HepG2 (cell line): ENCODE measurements around the gene UBA6. TPM values are rescaled to one million over a fixed set of nuclear protein-coding genes. Genes with fewer than 3 reads are reported as not detected.

Experiments used
- CHD2 ChIP-seq: IDR thresholded peaks from 2 replicates; pipeline ENCODE4 v1.6.1; 2011; ENCODE audit warnings: low read depth, low read length, improper control_type of control experiment
- DR1 ChIP-seq: sonication (generic); formaldehyde crosslinking; IDR thresholded peaks from 2 replicates; pipeline ENCODE4 v1.8.0; 2021; ENCODE audit warnings: mild to moderate bottlenecking, missing genetic modification reagents, inconsistent platforms
- GLI4 ChIP-seq: sonication (generic); formaldehyde crosslinking; IDR thresholded peaks from 2 replicates; pipeline ENCODE4 v1.5.1; 2020; ENCODE audit warnings: missing genetic modification reagents, mild to moderate bottlenecking, moderate library complexity, borderline replicate concordance
- HOXA7 ChIP-seq: sonication (generic); formaldehyde crosslinking; IDR thresholded peaks from 2 replicates; pipeline ENCODE4 v1.8.1; 2022; ENCODE audit warnings: mild to moderate bottlenecking, missing genetic modification reagents, moderate library complexity
- KLF6 ChIP-seq: IDR thresholded peaks from 2 replicates; pipeline ENCODE4 v1.8.0; 2016; ENCODE audit warnings: missing biosample characterization, missing genetic modification reagents
- MIXL1 ChIP-seq: IDR thresholded peaks from 2 replicates; pipeline ENCODE4 v1.6.1; 2016
- MXI1 ChIP-seq: IDR thresholded peaks from 3 replicates; pipeline ENCODE4 v1.6.1; 2012; ENCODE audit warnings: low read depth, low read length, inconsistent platforms, borderline replicate concordance
- PHF20 ChIP-seq: sonication (generic); formaldehyde crosslinking; IDR thresholded peaks from 2 replicates; pipeline ENCODE4 v1.5.0; 2020; ENCODE audit warnings: mild to moderate bottlenecking, missing genetic modification reagents
- SP2 ChIP-seq: sonication (generic); formaldehyde crosslinking; IDR thresholded peaks from 2 replicates; pipeline ENCODE4 v1.5.1; 2020; ENCODE audit warnings: mild to moderate bottlenecking, missing genetic modification reagents
- TARDBP ChIP-seq: sonication (generic); formaldehyde crosslinking; IDR thresholded peaks from 2 replicates; pipeline ENCODE4 v1.8.0; 2022; ENCODE audit warnings: mild to moderate bottlenecking, missing genetic modification reagents
- ZNF850 ChIP-seq: sonication (generic); formaldehyde crosslinking; conservative IDR thresholded peaks from 2 replicates; pipeline ENCODE4 v1.9.0; 2021; ENCODE audit warnings: mild to moderate bottlenecking, missing genetic modification reagents
- polyA plus RNA-seq, 8 experiments: library from polyadenylated mRNA; depleted of rRNA in 3 of 8; stranded (reverse) in 7 of 8; unstranded in 1 of 8; fragments of >200 nt; fragmentation: Illumina TruSeq in 4 of 8; extraction: Trizol in 4 of 8; gene quantifications; 2 replicates each; pipeline versions ENCODE4 v1.2.1 to v1.2.3, GENCODE V29; 2011 to 2016; ENCODE audit warnings: low read depth in 4 of 8, missing spikeins in 1 of 8, mixed read lengths in 1 of 8; ENCODE audit not compliant: insufficient read depth in 1 of 8
- total RNA-seq, 5 experiments: library from RNA; depleted of rRNA; stranded (reverse); fragments of >200 nt; fragmentation: Illumina TruSeq; extraction: Trizol; gene quantifications; 2 replicates each; pipeline ENCODE4 v1.2.3, GENCODE V29; 2016; ENCODE audit warnings: low read depth in 1 of 5
- TF ChIP-seq, protein P1 (sequence below): sonication (generic); formaldehyde crosslinking; IDR thresholded peaks from 2 replicates; pipeline ENCODE4 v1.5.0; 2020; ENCODE audit warnings: mild to moderate bottlenecking, missing genetic modification reagents
- TF ChIP-seq, protein P2 (sequence below): sonication (generic); formaldehyde crosslinking; IDR thresholded peaks from 2 replicates; pipeline ENCODE4 v1.5.1; 2020; ENCODE audit warnings: mild to moderate bottlenecking, missing genetic modification reagents, borderline replicate concordance
- TF ChIP-seq, protein P3 (sequence below): sonication (generic); formaldehyde crosslinking; conservative IDR thresholded peaks from 2 replicates; pipeline ENCODE4 v1.8.0; 2022; ENCODE audit warnings: low read depth, missing genetic modification reagents
- TF ChIP-seq, protein P4 (sequence below): sonication (generic); formaldehyde crosslinking; IDR thresholded peaks from 2 replicates; pipeline ENCODE4 v1.5.0; 2020; ENCODE audit warnings: mild to moderate bottlenecking, missing genetic modification reagents, borderline replicate concordance

The UBA6 gene
- total and polyA plus RNA-seq, 2 of the 13 experiments (the other 11 are each of a cell fraction or from before 2014, with no cell fraction given): 33.3 to 75.4 TPM

DNA sequence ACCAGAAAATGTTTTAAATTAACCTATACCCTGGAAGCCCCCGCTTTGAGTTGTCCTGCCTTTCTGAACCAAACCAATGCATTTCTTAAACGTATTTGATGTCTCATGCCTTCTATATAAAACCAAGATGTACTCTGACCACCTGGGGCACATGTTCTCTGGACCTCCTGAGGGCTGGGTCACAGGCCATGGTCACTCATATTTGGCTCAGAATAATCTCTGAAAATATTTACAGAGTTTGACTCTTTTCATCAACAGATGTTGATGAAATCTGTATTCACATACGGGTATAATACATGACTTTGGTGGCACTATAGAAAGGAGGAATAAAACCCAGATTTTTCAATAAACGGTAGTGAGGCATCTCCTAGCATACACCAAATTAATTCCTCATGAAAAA lies 86.8 kb downstream of the UBA6 start (continued):
- TF ChIP-seq, protein P1, sequence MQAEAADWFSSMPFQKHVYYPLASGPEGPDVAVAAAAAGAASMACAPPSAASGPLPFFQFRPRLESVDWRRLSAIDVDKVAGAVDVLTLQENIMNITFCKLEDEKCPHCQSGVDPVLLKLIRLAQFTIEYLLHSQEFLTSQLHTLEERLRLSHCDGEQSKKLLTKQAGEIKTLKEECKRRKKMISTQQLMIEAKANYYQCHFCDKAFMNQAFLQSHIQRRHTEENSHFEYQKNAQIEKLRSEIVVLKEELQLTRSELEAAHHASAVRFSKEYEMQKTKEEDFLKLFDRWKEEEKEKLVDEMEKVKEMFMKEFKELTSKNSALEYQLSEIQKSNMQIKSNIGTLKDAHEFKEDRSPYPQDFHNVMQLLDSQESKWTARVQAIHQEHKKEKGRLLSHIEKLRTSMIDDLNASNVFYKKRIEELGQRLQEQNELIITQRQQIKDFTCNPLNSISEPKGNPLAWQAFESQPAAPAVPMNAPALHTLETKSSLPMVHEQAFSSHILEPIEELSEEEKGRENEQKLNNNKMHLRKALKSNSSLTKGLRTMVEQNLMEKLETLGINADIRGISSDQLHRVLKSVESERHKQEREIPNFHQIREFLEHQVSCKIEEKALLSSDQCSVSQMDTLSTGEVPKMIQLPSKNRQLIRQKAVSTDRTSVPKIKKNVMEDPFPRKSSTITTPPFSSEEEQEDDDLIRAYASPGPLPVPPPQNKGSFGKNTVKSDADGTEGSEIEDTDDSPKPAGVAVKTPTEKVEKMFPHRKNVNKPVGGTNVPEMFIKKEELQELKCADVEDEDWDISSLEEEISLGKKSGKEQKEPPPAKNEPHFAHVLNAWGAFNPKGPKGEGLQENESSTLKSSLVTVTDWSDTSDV (CRISPR knock-in tag): no peak
- TF ChIP-seq TARDBP (no peak), MXI1 (no peak), MIXL1 (no peak), PHF20 (CRISPR knock-in tag) (no peak), ZNF850 (CRISPR knock-in tag) (no peak), SP2 (CRISPR knock-in tag) (no peak), GLI4 (no peak), KLF6 (no peak), HOXA7 (CRISPR knock-in tag) (no peak), CHD2 (no peak), DR1 (CRISPR knock-in tag) (no peak)
- TF ChIP-seq, protein P2, sequence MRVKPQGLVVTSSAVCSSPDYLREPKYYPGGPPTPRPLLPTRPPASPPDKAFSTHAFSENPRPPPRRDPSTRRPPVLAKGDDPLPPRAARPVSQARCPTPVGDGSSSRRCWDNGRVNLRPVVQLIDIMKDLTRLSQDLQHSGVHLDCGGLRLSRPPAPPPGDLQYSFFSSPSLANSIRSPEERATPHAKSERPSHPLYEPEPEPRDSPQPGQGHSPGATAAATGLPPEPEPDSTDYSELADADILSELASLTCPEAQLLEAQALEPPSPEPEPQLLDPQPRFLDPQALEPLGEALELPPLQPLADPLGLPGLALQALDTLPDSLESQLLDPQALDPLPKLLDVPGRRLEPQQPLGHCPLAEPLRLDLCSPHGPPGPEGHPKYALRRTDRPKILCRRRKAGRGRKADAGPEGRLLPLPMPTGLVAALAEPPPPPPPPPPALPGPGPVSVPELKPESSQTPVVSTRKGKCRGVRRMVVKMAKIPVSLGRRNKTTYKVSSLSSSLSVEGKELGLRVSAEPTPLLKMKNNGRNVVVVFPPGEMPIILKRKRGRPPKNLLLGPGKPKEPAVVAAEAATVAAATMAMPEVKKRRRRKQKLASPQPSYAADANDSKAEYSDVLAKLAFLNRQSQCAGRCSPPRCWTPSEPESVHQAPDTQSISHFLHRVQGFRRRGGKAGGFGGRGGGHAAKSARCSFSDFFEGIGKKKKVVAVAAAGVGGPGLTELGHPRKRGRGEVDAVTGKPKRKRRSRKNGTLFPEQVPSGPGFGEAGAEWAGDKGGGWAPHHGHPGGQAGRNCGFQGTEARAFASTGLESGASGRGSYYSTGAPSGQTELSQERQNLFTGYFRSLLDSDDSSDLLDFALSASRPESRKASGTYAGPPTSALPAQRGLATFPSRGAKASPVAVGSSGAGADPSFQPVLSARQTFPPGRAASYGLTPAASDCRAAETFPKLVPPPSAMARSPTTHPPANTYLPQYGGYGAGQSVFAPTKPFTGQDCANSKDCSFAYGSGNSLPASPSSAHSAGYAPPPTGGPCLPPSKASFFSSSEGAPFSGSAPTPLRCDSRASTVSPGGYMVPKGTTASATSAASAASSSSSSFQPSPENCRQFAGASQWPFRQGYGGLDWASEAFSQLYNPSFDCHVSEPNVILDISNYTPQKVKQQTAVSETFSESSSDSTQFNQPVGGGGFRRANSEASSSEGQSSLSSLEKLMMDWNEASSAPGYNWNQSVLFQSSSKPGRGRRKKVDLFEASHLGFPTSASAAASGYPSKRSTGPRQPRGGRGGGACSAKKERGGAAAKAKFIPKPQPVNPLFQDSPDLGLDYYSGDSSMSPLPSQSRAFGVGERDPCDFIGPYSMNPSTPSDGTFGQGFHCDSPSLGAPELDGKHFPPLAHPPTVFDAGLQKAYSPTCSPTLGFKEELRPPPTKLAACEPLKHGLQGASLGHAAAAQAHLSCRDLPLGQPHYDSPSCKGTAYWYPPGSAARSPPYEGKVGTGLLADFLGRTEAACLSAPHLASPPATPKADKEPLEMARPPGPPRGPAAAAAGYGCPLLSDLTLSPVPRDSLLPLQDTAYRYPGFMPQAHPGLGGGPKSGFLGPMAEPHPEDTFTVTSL (CRISPR knock-in tag): no peak
- TF ChIP-seq, protein P3, sequence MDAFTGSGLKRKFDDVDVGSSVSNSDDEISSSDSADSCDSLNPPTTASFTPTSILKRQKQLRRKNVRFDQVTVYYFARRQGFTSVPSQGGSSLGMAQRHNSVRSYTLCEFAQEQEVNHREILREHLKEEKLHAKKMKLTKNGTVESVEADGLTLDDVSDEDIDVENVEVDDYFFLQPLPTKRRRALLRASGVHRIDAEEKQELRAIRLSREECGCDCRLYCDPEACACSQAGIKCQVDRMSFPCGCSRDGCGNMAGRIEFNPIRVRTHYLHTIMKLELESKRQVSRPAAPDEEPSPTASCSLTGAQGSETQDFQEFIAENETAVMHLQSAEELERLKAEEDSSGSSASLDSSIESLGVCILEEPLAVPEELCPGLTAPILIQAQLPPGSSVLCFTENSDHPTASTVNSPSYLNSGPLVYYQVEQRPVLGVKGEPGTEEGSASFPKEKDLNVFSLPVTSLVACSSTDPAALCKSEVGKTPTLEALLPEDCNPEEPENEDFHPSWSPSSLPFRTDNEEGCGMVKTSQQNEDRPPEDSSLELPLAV (CRISPR knock-in tag): no peak
- TF ChIP-seq, protein P4, sequence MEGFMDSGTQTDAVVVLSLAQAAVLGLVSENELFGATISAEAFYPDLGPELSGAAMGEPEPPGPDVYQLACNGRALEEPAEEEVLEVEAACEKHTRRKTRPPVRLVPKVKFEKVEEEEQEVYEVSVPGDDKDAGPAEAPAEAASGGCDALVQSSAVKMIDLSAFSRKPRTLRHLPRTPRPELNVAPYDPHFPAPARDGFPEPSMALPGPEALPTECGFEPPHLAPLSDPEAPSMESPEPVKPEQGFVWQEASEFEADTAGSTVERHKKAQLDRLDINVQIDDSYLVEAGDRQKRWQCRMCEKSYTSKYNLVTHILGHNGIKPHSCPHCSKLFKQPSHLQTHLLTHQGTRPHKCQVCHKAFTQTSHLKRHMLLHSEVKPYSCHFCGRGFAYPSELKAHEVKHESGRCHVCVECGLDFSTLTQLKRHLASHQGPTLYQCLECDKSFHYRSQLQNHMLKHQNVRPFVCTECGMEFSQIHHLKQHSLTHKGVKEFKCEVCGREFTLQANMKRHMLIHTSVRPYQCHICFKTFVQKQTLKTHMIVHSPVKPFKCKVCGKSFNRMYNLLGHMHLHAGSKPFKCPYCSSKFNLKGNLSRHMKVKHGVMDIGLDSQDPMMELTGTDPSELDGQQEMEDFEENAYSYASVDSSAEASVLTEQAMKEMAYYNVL (CRISPR knock-in tag): no peak
